Ishikawa (cell line): Measurements from ENCODE around the gene MCF2L2.

Experiments
- CEBPB ChIP-seq: IDR thresholded peaks from 2 replicates; pipeline ENCODE4 v1.6.1; 2012
- CREB1 ChIP-seq: IDR thresholded peaks from 2 replicates; pipeline ENCODE4 v1.6.1; 2012; ENCODE audit warnings: low read depth
- EGR1 ChIP-seq: IDR thresholded peaks from 2 replicates; pipeline ENCODE4 v1.6.1; 2012
- EP300 ChIP-seq: IDR thresholded peaks from 2 replicates; pipeline ENCODE4 v1.6.1; 2012; ENCODE audit warnings: borderline replicate concordance
- FOXM1 ChIP-seq: IDR thresholded peaks from 2 replicates; pipeline ENCODE4 v1.6.1; 2012; ENCODE audit warnings: low read depth, borderline replicate concordance
- NFIC ChIP-seq: IDR thresholded peaks from 2 replicates; pipeline ENCODE4 v1.6.1; 2012
- RAD21 ChIP-seq: IDR thresholded peaks from 2 replicates; pipeline ENCODE4 v1.6.1; 2012; ENCODE audit warnings: low read depth
- TAF1 ChIP-seq: IDR thresholded peaks from 2 replicates; pipeline ENCODE4 v1.6.1; 2012; ENCODE audit warnings: low read depth, mild to moderate bottlenecking
- TCF12 ChIP-seq: IDR thresholded peaks from 2 replicates; pipeline ENCODE4 v1.6.1; 2012; ENCODE audit warnings: low read depth
- TEAD4 ChIP-seq: IDR thresholded peaks from 2 replicates; pipeline ENCODE4 v1.6.1; 2012
- YY1 ChIP-seq: IDR thresholded peaks from 2 replicates; pipeline ENCODE4 v1.6.1; 2012; ENCODE audit warnings: low read depth
- ZBTB7A ChIP-seq: IDR thresholded peaks from 2 replicates; pipeline ENCODE4 v1.6.1; 2012; ENCODE audit warnings: low read depth
- TF ChIP-seq, protein P1 (sequence below): IDR thresholded peaks from 2 replicates; pipeline ENCODE4 v1.6.1; 2012
- TF ChIP-seq, protein P2 (sequence below): IDR thresholded peaks from 2 replicates; pipeline ENCODE4 v1.6.1; 2012; ENCODE audit warnings: low read depth, mild to moderate bottlenecking
- TF ChIP-seq, protein P3 (sequence below): IDR thresholded peaks from 2 replicates; pipeline ENCODE4 v1.6.1; 2012

The MCF2L2 gene

DNA sequence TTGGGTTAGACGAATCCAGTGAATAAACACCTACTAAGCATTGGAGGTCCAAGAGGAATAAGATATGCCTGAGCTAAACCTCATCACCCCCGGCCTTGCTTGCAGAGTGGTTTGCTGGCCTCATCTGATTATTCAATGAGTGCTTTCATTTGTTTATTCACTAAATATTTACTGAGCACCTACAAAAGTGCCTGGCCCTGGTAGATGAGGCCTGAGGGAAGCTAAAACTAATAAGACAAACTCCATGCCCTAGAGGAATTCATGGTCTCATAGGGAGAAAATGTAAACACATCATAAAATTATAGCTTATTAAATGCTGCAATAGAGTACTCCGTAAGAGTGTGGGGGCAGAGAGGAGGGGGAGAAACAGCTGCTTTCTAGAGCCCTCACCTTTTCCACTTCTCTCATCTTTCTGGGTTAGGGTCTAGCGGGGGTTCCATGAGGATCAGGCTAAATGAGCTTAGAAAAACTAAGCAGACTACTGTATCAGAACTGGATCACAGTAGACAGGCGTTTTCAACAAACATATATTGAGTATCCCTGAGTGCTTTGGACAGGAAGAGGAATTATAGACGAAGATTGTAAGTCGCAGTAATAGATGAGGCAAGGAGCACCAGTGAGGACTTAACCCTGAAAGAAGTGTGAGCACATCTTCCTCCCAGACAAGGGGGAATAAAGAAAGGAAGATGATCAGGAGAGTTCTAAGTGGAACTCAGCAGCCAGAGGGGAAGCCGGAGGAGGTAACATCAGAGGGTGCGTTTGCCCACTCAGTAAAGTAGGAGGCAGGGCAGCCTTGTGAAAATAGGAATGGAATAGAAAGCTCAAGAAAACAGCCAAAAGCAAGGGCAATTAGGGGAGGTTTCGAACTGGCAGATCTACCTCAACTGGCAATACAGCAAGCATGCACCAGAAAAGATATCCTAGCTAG, 234.4 kb downstream of the MCF2L2 start:
- no peak for TF ChIP-seq RAD21
- no peak for TF ChIP-seq NFIC
- no peak for TF ChIP-seq EGR1
- TF ChIP-seq, protein P1, sequence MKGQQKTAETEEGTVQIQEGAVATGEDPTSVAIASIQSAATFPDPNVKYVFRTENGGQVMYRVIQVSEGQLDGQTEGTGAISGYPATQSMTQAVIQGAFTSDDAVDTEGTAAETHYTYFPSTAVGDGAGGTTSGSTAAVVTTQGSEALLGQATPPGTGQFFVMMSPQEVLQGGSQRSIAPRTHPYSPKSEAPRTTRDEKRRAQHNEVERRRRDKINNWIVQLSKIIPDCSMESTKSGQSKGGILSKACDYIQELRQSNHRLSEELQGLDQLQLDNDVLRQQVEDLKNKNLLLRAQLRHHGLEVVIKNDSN: no peak
- no peak for TF ChIP-seq CEBPB
- no peak for TF ChIP-seq TEAD4
- no peak for TF ChIP-seq EP300
- TF ChIP-seq, protein P2, sequence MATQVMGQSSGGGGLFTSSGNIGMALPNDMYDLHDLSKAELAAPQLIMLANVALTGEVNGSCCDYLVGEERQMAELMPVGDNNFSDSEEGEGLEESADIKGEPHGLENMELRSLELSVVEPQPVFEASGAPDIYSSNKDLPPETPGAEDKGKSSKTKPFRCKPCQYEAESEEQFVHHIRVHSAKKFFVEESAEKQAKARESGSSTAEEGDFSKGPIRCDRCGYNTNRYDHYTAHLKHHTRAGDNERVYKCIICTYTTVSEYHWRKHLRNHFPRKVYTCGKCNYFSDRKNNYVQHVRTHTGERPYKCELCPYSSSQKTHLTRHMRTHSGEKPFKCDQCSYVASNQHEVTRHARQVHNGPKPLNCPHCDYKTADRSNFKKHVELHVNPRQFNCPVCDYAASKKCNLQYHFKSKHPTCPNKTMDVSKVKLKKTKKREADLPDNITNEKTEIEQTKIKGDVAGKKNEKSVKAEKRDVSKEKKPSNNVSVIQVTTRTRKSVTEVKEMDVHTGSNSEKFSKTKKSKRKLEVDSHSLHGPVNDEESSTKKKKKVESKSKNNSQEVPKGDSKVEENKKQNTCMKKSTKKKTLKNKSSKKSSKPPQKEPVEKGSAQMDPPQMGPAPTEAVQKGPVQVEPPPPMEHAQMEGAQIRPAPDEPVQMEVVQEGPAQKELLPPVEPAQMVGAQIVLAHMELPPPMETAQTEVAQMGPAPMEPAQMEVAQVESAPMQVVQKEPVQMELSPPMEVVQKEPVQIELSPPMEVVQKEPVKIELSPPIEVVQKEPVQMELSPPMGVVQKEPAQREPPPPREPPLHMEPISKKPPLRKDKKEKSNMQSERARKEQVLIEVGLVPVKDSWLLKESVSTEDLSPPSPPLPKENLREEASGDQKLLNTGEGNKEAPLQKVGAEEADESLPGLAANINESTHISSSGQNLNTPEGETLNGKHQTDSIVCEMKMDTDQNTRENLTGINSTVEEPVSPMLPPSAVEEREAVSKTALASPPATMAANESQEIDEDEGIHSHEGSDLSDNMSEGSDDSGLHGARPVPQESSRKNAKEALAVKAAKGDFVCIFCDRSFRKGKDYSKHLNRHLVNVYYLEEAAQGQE: no peak
- TF ChIP-seq YY1: no peak

DNA sequence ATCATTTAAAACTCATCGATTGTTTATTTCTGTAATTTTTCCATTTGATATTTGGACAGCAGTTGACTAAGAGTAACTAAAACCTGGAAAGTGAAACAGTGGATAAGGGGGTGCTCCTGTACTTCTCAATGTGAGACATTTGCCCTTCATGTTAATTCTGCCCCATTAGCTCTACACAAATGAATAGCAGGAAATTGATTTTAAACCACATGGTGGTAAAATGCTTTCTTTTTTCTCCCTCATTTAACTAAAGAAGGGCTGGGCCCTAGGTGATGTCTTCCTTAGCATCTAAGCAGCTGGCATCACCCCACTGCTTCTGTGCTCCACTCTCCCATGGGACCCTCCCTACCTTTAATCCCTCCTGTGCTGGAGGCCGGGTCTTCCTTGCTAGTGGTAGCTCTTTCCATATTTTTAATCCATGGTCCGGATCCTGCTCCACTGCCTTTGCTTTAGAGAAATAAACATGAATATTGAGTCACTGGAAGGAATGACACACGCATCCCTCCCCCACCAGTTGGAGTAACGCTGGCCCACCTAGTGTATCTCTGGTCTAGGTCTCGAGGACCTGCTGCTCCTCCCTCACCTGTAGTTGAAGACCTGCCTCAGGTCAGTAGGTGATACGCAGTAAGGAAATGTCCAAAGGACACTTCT, 235.6 kb downstream of the MCF2L2 start:
- TF ChIP-seq RAD21 (no peak), FOXM1 (no peak), TAF1 (no peak), EP300 (no peak), CEBPB (no peak), NFIC (no peak), YY1 (no peak), ZBTB7A (no peak), CREB1 (no peak), TCF12 (no peak), EGR1 (no peak), TEAD4 (no peak)
- TF ChIP-seq, protein P1: no peak
- TF ChIP-seq, protein P2: no peak
- TF ChIP-seq, protein P3, sequence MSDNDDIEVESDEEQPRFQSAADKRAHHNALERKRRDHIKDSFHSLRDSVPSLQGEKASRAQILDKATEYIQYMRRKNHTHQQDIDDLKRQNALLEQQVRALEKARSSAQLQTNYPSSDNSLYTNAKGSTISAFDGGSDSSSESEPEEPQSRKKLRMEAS: no peak

DNA sequence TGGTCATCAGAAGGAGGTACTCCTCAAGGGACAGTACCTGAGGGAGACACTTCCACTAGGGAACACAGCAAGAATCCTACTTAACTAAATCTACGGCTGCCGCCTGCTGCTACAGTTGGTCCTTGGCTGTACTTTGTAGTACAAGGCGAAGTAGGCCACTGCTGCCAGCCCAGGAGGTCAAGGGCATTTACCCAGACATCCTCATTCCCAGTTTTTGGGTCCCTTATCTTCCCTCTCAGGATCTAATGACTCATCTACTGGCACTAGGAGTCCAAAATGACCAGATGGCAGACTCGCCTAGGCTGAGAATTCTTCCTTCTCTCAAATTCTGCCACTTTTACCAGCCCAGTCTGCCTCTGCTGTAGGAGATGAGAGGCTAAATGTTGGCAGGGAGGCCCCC, 238.8 kb downstream of the MCF2L2 start:
- TF ChIP-seq, protein P1: no peak
- TF ChIP-seq TEAD4 (no peak), CEBPB (no peak), EGR1 (no peak), EP300 (no peak), TCF12 (no peak)

DNA sequence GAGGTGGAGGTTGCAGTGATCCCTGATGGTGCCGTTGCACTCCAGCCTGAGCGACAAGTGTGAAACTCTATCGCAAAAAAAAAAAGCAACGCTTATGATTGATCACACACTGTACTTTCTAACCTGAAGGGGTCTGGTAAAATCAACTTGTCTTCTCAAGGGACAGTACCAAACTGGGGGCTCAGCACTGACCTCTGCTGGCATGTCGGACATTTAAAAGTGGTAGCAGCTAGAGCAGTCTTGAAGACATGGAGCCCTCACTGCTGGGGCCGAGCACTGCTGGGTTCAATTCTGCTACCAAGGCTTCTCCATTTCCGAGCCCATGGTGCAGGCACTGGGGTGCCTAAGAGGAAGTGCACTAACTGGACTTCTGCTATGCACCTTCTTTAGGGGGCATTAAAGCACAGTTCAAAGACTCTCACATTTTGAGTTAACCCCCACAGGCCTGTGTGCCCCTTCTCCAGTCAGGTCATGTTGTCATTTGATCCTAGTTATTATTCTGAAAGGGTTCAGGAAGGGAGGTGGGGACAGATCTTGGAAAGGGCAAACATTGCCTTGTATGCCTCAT, 239.4 kb downstream of the MCF2L2 start:
- TF ChIP-seq RAD21 (peak; percentile 43; the same call in 1 of the 2 replicates), TEAD4 (no peak)

DNA sequence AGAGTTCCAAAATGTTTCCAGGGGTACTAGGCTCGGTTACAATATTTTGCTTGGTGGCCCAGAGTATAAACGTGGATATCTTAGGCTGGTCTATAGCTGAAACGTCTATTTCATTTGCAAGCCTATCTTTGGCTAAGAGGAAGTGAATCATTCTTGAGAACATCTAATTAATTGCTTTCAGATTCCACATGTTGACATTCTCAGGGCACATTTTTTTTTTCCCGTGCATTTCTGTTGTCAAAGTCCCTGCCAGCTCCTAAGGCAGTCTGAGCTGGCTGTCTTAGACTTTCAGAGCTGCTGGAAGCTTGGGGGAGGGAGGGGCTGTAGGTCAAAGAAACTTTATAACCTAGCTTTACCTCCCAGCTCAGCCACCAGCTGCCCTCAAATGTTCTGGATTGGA, 242.7 kb downstream of the MCF2L2 start:
- TF ChIP-seq, protein P1: no peak
- TF ChIP-seq YY1 (no peak), FOXM1 (no peak), NFIC (no peak), RAD21 (no peak), EP300 (no peak), TEAD4 (no peak), TAF1 (no peak), ZBTB7A (no peak), CEBPB (no peak), CREB1 (no peak), TCF12 (no peak), EGR1 (no peak)
- TF ChIP-seq, protein P2: no peak
- TF ChIP-seq, protein P3: no peak
